OCI-LY3 (cell line): ENCODE measurements around the gene PTPN6.

Experiments used
- H2AFZ ChIP-seq: fragments of 200-600, 300-600 bp; shearing (Covaris generic); 2 replicates; pipeline ENCODE4 v1.6.0; 2014; ENCODE audit warnings: antibody characterized with exemption, low read depth, low read length
- H3K27ac ChIP-seq: fragments of 200-600, 300-600 bp; sonication (generic); 2 replicates; pipeline ENCODE4 v1.5.1; 2014; ENCODE audit warnings: mild to moderate bottlenecking, low read length, moderate library complexity, mixed read lengths
- H3K27me3 ChIP-seq: fragments of 200-600, 300-600 bp; sonication (generic); 2 replicates; pipeline ENCODE4 v1.6.1; 2014; ENCODE audit warnings: low read depth, low read length, mixed read lengths
- H3K36me3 ChIP-seq: fragments of 200-600, 300-600 bp; sonication (generic); replicated peaks from 2 replicates; pipeline ENCODE3; 2014; ENCODE audit warnings: low read depth, low read length, mixed read lengths
- H3K4me1 ChIP-seq: fragments of 300-600, 200-600 bp; sonication (generic); 2 replicates; pipeline ENCODE4 v1.6.1; 2014; ENCODE audit warnings: low read length, mixed read lengths
- H3K4me2 ChIP-seq: fragments of 200-600, 300-600 bp; sonication (generic); 2 replicates; pipeline ENCODE4 v1.6.1; 2014; ENCODE audit warnings: low read length, mixed read lengths
- H3K4me3 ChIP-seq: fragments of 300-600, 200-600 bp; sonication (generic); 2 replicates; pipeline ENCODE4 v1.5.1; 2014; ENCODE audit warnings: antibody characterized with exemption, mild to moderate bottlenecking, low read length, moderate library complexity
- H3K79me2 ChIP-seq: fragments of 300-600, 200-600 bp; shearing (Covaris generic); 2 replicates; pipeline ENCODE4 v1.6.1; 2014; ENCODE audit warnings: mild to moderate bottlenecking, low read length, mixed read lengths
- H3K9ac ChIP-seq: fragments of 300-600, 200-600 bp; shearing (Covaris generic); 2 replicates; pipeline ENCODE4 v1.6.0; 2014; ENCODE audit warnings: mild to moderate bottlenecking, low read length, moderate library complexity
- H3K9me3 ChIP-seq: fragments of 200-600, 300-600 bp; shearing (Covaris generic); 2 replicates; pipeline ENCODE4 v1.6.1; 2014; ENCODE audit warnings: low read length, mixed read lengths; ENCODE audit not compliant: insufficient read depth
- H4K20me1 ChIP-seq: fragments of 200-600, 300-600 bp; sonication (generic); 2 replicates; pipeline ENCODE4 v1.6.1; 2016; ENCODE audit warnings: low read length, mixed read lengths; ENCODE audit not compliant: insufficient read depth
- EZH2phosphoT487 ChIP-seq: fragments of 200-600 bp; shearing (Covaris generic); IDR thresholded peaks from 2 replicates; pipeline ENCODE4 v1.6.1; 2018; ENCODE audit warnings: antibody characterized with exemption, mixed run types, low read depth
- TF ChIP-seq, protein P1 (sequence below): fragments of 200-600, 300-600 bp; sonication (generic); IDR thresholded peaks from 2 replicates; pipeline ENCODE4 v1.5.1; 2014; ENCODE audit warnings: antibody characterized with exemption, low read length, low read depth

PTPN6 gene

DNA sequence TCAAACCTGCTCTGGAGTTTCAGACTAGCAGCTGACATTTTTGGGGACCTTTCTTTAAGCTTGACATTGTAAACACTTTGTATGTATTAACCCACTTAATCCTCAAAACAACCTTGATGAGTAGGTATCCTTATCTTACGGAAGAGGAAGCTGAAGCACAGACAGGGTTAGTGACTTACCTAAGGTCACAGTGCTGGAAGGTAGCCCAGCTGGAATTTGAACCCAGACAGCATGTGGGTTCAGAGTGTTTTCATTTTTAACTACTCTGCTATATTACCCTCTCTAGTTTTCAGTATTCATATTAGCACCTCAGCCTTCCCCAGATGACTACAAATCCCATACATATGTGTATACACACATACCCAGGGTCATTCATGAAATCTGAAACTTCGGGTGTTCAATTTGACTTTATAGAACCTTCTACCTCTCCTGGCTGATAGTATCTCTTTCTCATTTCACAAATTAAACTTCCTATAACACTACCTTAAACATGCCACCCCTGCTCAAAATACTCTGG, 53.2 kb downstream of the PTPN6 start:
- H2AFZ ChIP-seq: no peak overlapping the region
- H3K79me2 ChIP-seq: no peaks in the 10 kb centered on the region
- no peaks in the 10 kb centered on the region for H3K9me3 ChIP-seq
- H3K4me1 ChIP-seq: 0 out of 2 replicates have a peak, but pooled peaks cover 3% of the 10 kb centered on the region
- H3K4me2 ChIP-seq: no peak overlapping the region
- H4K20me1 ChIP-seq: no peaks in the 10 kb centered on the region
- no peak overlapping the region for H3K4me3 ChIP-seq
- H3K36me3 ChIP-seq: peaks cover 20% of the 10 kb centered on the region
- no peak for TF ChIP-seq EZH2phosphoT487
- TF ChIP-seq, protein P1, sequence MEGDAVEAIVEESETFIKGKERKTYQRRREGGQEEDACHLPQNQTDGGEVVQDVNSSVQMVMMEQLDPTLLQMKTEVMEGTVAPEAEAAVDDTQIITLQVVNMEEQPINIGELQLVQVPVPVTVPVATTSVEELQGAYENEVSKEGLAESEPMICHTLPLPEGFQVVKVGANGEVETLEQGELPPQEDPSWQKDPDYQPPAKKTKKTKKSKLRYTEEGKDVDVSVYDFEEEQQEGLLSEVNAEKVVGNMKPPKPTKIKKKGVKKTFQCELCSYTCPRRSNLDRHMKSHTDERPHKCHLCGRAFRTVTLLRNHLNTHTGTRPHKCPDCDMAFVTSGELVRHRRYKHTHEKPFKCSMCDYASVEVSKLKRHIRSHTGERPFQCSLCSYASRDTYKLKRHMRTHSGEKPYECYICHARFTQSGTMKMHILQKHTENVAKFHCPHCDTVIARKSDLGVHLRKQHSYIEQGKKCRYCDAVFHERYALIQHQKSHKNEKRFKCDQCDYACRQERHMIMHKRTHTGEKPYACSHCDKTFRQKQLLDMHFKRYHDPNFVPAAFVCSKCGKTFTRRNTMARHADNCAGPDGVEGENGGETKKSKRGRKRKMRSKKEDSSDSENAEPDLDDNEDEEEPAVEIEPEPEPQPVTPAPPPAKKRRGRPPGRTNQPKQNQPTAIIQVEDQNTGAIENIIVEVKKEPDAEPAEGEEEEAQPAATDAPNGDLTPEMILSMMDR: no peak
- H3K27me3 ChIP-seq: no peaks in the 10 kb centered on the region
- H3K27ac ChIP-seq: no peak overlapping the region
- H3K9ac ChIP-seq: no peak overlapping the region

DNA sequence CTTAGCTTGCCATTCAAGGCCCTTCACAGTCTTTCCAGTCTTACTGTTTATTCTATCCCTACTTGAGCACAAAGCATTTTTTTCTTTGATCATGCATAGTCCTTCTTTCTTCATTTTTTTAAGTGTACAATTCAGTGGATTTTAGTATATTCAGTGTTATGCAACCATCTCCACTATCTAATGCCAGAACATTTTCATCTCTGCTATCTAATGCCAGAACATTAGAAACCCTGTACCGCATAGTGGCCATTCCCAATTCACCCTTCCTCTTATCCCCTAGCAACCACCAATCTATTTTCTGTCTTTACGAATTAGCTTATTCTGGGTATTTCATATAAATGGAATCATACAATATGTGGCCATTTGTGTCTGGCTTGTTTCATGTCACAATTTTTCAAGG, 53.7 kb downstream of the PTPN6 start:
- Histone ChIP-seq H3K4me2 (no peak overlapping the region), H3K9me3 (no peaks in the 10 kb centered on the region), H2AFZ (no peak overlapping the region), H3K36me3 (peaks cover 17% of the 10 kb centered on the region), H3K4me3 (no peak overlapping the region), H4K20me1 (no peaks in the 10 kb centered on the region), H3K4me1 (0 out of 2 replicates have a peak, but pooled peaks cover 3% of the 10 kb centered on the region), H3K27ac (no peak overlapping the region), H3K9ac (no peak overlapping the region), H3K27me3 (no peaks in the 10 kb centered on the region), H3K79me2 (no peaks in the 10 kb centered on the region)
- TF ChIP-seq EZH2phosphoT487: no peak
- TF ChIP-seq, protein P1: no peak

DNA sequence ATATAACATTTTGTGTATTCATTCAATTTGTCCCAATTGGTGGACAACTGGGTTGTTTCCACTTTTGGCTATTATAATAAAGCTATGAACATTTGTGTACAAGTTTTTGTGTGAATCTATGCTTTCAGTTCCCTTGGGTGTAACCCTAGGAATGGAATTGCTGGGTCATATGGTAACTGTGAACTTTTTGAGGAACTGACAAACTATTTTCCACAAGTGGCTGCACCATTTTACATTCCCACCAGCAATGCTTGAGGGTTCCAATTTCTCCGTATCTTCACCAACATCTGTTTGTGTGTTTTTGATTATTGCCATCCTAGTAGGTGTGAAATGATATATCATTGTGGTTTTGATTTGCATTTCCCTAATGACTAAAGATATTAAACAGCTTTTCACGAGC, 54.2 kb downstream of the PTPN6 start:
- Histone ChIP-seq H3K4me3 (no peak overlapping the region), H3K4me2 (no peak overlapping the region), H2AFZ (no peak overlapping the region), H3K79me2 (no peaks in the 10 kb centered on the region), H3K36me3 (peaks cover 18% of the 10 kb centered on the region), H4K20me1 (no peaks in the 10 kb centered on the region), H3K4me1 (0 out of 2 replicates have a peak, but pooled peaks cover 3% of the 10 kb centered on the region), H3K9ac (no peak overlapping the region), H3K27ac (no peak overlapping the region), H3K27me3 (no peaks in the 10 kb centered on the region), H3K9me3 (no peaks in the 10 kb centered on the region)
- TF ChIP-seq EZH2phosphoT487: no peak
- TF ChIP-seq, protein P1: no peak

DNA sequence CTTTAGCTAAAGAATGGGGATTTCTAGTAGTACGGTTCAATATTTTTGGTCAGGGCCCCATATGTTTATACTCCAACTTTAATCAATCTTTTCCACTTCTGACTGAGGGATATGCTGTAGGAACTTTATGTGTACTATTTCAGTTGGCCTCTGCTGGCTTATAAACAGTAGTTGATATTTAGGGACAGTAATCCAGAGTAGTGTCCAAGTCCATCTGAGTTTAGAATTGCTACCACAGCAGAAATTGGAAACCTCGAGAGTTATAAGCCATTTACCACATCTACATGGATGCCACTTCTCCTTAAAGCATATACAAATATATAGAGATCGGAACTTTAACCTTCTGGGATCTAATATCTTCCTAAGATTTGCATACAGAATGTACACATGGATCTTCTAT, 55.5 kb downstream of the PTPN6 start:
- Histone ChIP-seq H3K27ac (no peak overlapping the region), H3K79me2 (no peaks in the 10 kb centered on the region), H3K27me3 (no peaks in the 10 kb centered on the region), H3K4me1 (0 out of 2 replicates have a peak, but pooled peaks cover 3% of the 10 kb centered on the region), H3K4me2 (no peak overlapping the region), H3K36me3 (peaks cover 20% of the 10 kb centered on the region), H4K20me1 (no peaks in the 10 kb centered on the region), H3K9me3 (no peaks in the 10 kb centered on the region), H3K4me3 (no peak overlapping the region), H2AFZ (no peak overlapping the region), H3K9ac (no peak overlapping the region)
- no peak for TF ChIP-seq EZH2phosphoT487
- TF ChIP-seq, protein P1: no peak
